Lung (tissue), 12 donors: ENCODE data around the gene STX8. TPM values are rescaled to one million over a fixed set of nuclear protein-coding genes. Genes with fewer than 3 reads are reported as not detected.

ENCODE experiments used
- ATAC-seq: fragments of 200-7000 bp; cut with Tn5 transposase; one replicate; pipeline ENCODE4 v1.9.1; 2020; ENCODE audit warnings: moderate number of reproducible peaks; ENCODE audit not compliant: insufficient read depth, low FRiP score
- DNase-seq, 3 donors: peaks; one replicate each; pipeline ENCODE4 v3.0.0-alpha.2; 2013 to 2017
- H3K27ac ChIP-seq, 2 donors: one replicate each; pipeline ENCODE4 v1.5.1; 2013; ENCODE audit warnings: mild to moderate bottlenecking in 2 of 2, moderate library complexity in 2 of 2, control low read depth in 1 of 2, inconsistent platforms in 1 of 2, low read depth in 1 of 2, low read length in 1 of 2
- H3K27me3 ChIP-seq, 3 donors: one replicate each; pipeline ENCODE4 v1.5.1; 2013; ENCODE audit warnings: low read length in 2 of 3; ENCODE audit not compliant: control insufficient read depth in 3 of 3, insufficient read depth in 3 of 3
- H3K36me3 ChIP-seq, 4 donors: one replicate each; pipeline ENCODE4 v1.5.1; 2013; ENCODE audit warnings: low read length in 4 of 4, mild to moderate bottlenecking in 1 of 4, moderate library complexity in 1 of 4; ENCODE audit not compliant: control insufficient read depth in 4 of 4, insufficient read depth in 4 of 4
- H3K4me1 ChIP-seq, 5 donors: one replicate each; pipeline ENCODE4 v1.5.1; 2013; ENCODE audit warnings: low read length in 5 of 5, mild to moderate bottlenecking in 2 of 5, moderate library complexity in 1 of 5; ENCODE audit not compliant: control insufficient read depth in 5 of 5, insufficient read depth in 5 of 5
- H3K4me3 ChIP-seq: one replicate; pipeline ENCODE4 v1.5.1; 2013; ENCODE audit warnings: mild to moderate bottlenecking, control low read depth, moderate library complexity
- H3K9ac ChIP-seq, 2 donors: one replicate each; pipeline ENCODE4 v1.5.1; 2013; ENCODE audit warnings: low read length in 2 of 2, control low read depth in 1 of 2; ENCODE audit not compliant: insufficient read depth in 1 of 2
- H3K9me3 ChIP-seq, 4 donors: one replicate each; pipeline ENCODE4 v1.5.1; 2013; ENCODE audit warnings: low read length in 3 of 4, mild to moderate bottlenecking in 1 of 4, moderate library complexity in 1 of 4; ENCODE audit not compliant: control insufficient read depth in 4 of 4, insufficient read depth in 3 of 4
- WGBS, 2 donors: extraction: QIAGEN DNeasy Blood & Tissue Kit; methylation state at CpG; one replicate each; pipeline ENCODE4 v1.1.7; 2013; 5-methylcytosine and 5-hydroxymethylcytosine counted together
- polyA plus RNA-seq, 2 donors: library from polyadenylated mRNA; stranded (reverse); fragments of 200-250 nt; gene quantifications; one replicate each; pipeline ENCODE4 v1.2.1, GENCODE V29; 2013
- total RNA-seq, 2 donors: library from RNA; depleted of rRNA in 1 of 2; stranded (reverse); fragments of >200 nt in 1 of 2; gene quantifications; one replicate each; pipeline ENCODE4 v1.2.1, GENCODE V29; 2014 to 2021
- TF ChIP-seq, protein P1 (sequence below): IDR thresholded peaks from 2 replicates; pipeline ENCODE4 v1.5.1; 2012; ENCODE audit warnings: mild to moderate bottlenecking; ENCODE audit errors: control extremely low read depth, extremely low read depth
- donor health status: control.
- donor health status: control.
- donor health status: Bipolar disorder and iron deficiency.
- donor health status: healthy.
- donor health status: DM: yes; HTN: yes; CAD: no.

STX8 gene
- total and polyA plus RNA-seq, 4 donors, result 36.5 to 81.1 (median 63.2) TPM

DNA sequence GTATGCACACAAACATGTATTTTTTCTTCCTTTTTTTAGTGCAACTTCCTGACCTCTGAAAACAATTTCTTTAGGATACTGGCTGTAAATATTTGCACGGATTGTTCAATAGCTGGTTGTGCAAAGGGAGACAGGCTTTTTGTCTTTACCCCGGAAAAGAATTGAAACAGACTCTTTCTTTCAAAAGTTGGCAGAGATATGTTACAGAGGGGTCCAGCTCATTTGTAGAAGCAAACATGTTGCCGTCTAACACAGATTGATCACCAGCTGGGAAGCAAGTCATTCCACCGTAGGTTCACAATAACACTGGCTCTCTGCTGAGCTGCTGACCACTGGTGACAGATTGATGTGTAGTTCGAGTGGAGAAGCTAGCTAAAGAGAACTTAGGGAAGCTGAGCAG lies 130.9 kb downstream of the STX8 start:
- Histone ChIP-seq H3K9me3 (no peaks in the 10 kb centered on the region), H3K4me1 (peaks cover 0 to 6% (median 0%) of the 10 kb centered on the region in 5 donors), H3K4me3 (no peak overlapping the region), H3K27me3 (no peaks in the 10 kb centered on the region), H3K36me3 (no peaks in the 10 kb centered on the region), H3K9ac (no peak overlapping the region), H3K27ac (no peak overlapping the region)
- 65 to 68% methylated on average over 5 of the region's 5 CpGs for WGBS, 2 donors
- ATAC-seq, result no peak
- TF ChIP-seq, protein P1, sequence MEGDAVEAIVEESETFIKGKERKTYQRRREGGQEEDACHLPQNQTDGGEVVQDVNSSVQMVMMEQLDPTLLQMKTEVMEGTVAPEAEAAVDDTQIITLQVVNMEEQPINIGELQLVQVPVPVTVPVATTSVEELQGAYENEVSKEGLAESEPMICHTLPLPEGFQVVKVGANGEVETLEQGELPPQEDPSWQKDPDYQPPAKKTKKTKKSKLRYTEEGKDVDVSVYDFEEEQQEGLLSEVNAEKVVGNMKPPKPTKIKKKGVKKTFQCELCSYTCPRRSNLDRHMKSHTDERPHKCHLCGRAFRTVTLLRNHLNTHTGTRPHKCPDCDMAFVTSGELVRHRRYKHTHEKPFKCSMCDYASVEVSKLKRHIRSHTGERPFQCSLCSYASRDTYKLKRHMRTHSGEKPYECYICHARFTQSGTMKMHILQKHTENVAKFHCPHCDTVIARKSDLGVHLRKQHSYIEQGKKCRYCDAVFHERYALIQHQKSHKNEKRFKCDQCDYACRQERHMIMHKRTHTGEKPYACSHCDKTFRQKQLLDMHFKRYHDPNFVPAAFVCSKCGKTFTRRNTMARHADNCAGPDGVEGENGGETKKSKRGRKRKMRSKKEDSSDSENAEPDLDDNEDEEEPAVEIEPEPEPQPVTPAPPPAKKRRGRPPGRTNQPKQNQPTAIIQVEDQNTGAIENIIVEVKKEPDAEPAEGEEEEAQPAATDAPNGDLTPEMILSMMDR, result no peak
- DNase-seq, result peak in 1 of 3 donors; percentile 47

DNA sequence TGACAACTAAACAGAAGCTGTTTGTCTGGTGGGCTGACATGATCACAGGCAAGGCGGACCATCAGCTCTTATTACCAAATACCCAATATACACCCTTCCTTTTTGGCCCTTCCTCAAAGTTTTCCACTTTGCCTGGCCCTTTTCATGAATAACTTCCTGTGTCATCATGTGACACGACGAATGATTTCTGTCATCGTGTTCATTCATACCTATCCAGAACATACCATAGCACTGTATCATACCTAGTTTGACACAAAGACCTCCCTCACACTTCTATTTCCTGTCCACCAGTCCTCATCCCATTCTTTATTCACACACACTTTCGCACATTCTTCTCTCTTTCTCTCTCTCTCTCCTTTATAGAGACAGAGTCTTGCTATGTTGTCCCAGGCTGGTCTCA lies 131.8 kb downstream of the STX8 start:
- TF ChIP-seq, protein P1, result no peak
- Histone ChIP-seq H3K36me3 (no peaks in the 10 kb centered on the region), H3K9me3 (no peaks in the 10 kb centered on the region), H3K4me1 (peaks cover 0 to 6% (median 0%) of the 10 kb centered on the region in 5 donors), H3K27ac (no peak overlapping the region), H3K27me3 (no peaks in the 10 kb centered on the region), H3K4me3 (no peak overlapping the region), H3K9ac (no peak overlapping the region)
- ATAC-seq, result no peak
- no peak for DNase-seq
- 64 to 78% methylated on average over 5 of the region's 5 CpGs for WGBS, 2 donors

DNA sequence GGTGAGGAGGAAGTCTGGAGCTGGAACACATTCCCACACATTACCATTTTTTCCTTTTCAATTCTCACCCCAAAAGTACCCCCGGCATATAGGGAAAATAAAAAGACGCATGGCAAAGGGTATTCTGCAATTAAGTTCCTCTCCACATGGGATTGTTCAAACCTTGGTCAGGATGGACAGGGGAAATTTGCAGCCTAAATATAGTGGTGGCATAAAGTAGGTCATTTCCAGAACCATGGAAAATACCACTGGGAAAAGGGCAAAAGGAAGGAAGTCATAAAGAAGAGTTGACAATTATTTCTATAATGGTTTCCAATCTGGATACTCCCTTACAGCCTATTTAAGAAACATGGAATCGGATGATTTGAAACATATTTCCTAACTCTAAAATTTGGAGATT lies 135.8 kb downstream of the STX8 start:
- Histone ChIP-seq H3K9ac (no peak overlapping the region), H3K4me3 (no peak overlapping the region), H3K27ac (no peak overlapping the region), H3K36me3 (peaks cover 0 to 3% (median 0%) of the 10 kb centered on the region in 4 donors), H3K4me1 (no peaks in the 10 kb centered on the region), H3K9me3 (peaks cover 0 to under 1% (median 0%) of the 10 kb centered on the region in 4 donors), H3K27me3 (no peaks in the 10 kb centered on the region)
- DNase-seq, result peak in 1 of 3 donors; percentile 18
- WGBS, 2 donors, result 89 to 92% methylated on average over 3 of the region's 3 CpGs
- TF ChIP-seq, protein P1, result no peak
- ATAC-seq, result no peak

DNA sequence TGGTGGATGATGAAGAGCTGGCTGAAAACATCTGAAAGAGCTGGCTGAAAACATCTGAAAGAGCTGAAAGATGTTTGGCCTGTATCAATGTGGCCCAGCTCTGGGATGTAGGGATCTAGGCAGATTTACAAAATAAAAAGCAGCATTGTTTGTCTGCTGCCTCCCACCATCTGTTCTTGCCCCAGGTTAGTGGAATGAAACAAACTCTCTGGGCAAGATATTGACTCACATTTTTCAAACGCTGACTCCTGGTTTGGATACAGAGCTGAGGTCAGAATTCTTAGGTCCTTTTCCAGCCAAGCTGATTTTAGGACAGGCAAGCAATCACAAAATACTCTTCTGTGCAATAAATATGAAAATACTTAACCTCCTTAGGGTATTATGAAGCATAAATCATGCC lies 139.0 kb downstream of the STX8 start:
- Histone ChIP-seq H3K9me3 (peaks cover 0 to 1% (median 0%) of the 10 kb centered on the region in 4 donors), H3K4me1 (peaks cover 0 to 5% (median 0%) of the 10 kb centered on the region in 5 donors), H3K36me3 (peaks cover 0 to 3% (median 0%) of the 10 kb centered on the region in 4 donors), H3K27me3 (no peaks in the 10 kb centered on the region), H3K27ac (no peak overlapping the region), H3K9ac (no peak overlapping the region), H3K4me3 (no peak overlapping the region)
- ATAC-seq, result no peak
- 87 to 93% methylated on average over 1 of the region's 1 CpG for WGBS, 2 donors
- TF ChIP-seq, protein P1, result no peak
- DNase-seq, result no peak
